HEK293T (cell line): Measurements from ENCODE around the gene THYN1.

Source experiments
- CTCF ChIA-PET: fragments of 350-600 bp; formaldehyde crosslinking; extraction: SDS; loops from one replicate; lab custom pipeline; 2021; ENCODE audit warnings: antibody characterized with exemption, inconsistent platforms; lab: Yijun Ruan, JAX
- POLR2A ChIA-PET: fragments of 350-600 bp; formaldehyde crosslinking; extraction: SDS; loops from one replicate; lab custom pipeline; 2020; ENCODE audit warnings: antibody characterized with exemption, inconsistent platforms; lab: Yijun Ruan, JAX
- DNase-seq: peaks from one replicate; pipeline ENCODE4 v3.0.0; 2012; ENCODE audit warnings: mixed read lengths; ENCODE audit errors: extremely low spot score
- ARNT ChIP-seq: fragments of 450-650 bp; IDR thresholded peaks from 2 replicates; pipeline ENCODE4 v1.6.1; 2017; ENCODE audit warnings: mild to moderate bottlenecking
- BHLHE40 ChIP-seq: fragments of 450-650 bp; IDR thresholded peaks from 2 replicates; pipeline ENCODE4 v1.6.1; 2016; ENCODE audit warnings: mild to moderate bottlenecking, moderate library complexity, borderline replicate concordance
- CTBP1 ChIP-seq: fragments of 450-650 bp; IDR thresholded peaks from 2 replicates; pipeline ENCODE4 v1.6.1; 2016; ENCODE audit warnings: borderline replicate concordance
- ELF4 ChIP-seq: fragments of 450-650 bp; IDR thresholded peaks from 2 replicates; pipeline ENCODE4 v1.6.1; 2017; ENCODE audit warnings: antibody characterized with exemption
- FOXA1 ChIP-seq: fragments of 450-650 bp; IDR thresholded peaks from 2 replicates; pipeline ENCODE4 v1.6.1; 2016; ENCODE audit warnings: mild to moderate bottlenecking
- FOXK2 ChIP-seq: fragments of 450-650 bp; IDR thresholded peaks from 2 replicates; pipeline ENCODE4 v1.6.1; 2016; ENCODE audit warnings: mild to moderate bottlenecking
- FOXM1 ChIP-seq: fragments of 450-650 bp; IDR thresholded peaks from 2 replicates; pipeline ENCODE4 v1.6.1; 2017; ENCODE audit warnings: mild to moderate bottlenecking, borderline replicate concordance
- HDGF ChIP-seq: fragments of 450-650 bp; IDR thresholded peaks from 2 replicates; pipeline ENCODE4 v1.6.1; 2017; ENCODE audit warnings: antibody characterized with exemption, borderline replicate concordance
- L3MBTL2 ChIP-seq: fragments of 450-650 bp; conservative IDR thresholded peaks from 2 replicates; pipeline ENCODE4 v1.6.1; 2016; ENCODE audit warnings: mild to moderate bottlenecking
- LEF1 ChIP-seq: fragments of 450-650 bp; IDR thresholded peaks from 2 replicates; pipeline ENCODE4 v1.6.1; 2017; ENCODE audit warnings: mild to moderate bottlenecking, borderline replicate concordance
- NFRKB ChIP-seq: fragments of 450-650 bp; IDR thresholded peaks from 2 replicates; pipeline ENCODE4 v1.6.1; 2016; ENCODE audit warnings: mild to moderate bottlenecking, moderate library complexity
- SP1 ChIP-seq: fragments of 450-650 bp; IDR thresholded peaks from 2 replicates; pipeline ENCODE4 v1.6.1; 2017
- SUZ12 ChIP-seq: fragments of 450-650 bp; IDR thresholded peaks from 2 replicates; pipeline ENCODE4 v1.6.1; 2016; ENCODE audit warnings: mild to moderate bottlenecking
- TARDBP ChIP-seq: fragments of 450-650 bp; IDR thresholded peaks from 2 replicates; pipeline ENCODE4 v1.6.1; 2016
- ZNF384 ChIP-seq: fragments of 450-650 bp; IDR thresholded peaks from 2 replicates; pipeline ENCODE4 v1.6.1; 2016
- TF ChIP-seq, protein P1 (sequence below): fragments of 450-650 bp; IDR thresholded peaks from 2 replicates; pipeline ENCODE4 v1.6.1; 2016

The THYN1 gene

DNA sequence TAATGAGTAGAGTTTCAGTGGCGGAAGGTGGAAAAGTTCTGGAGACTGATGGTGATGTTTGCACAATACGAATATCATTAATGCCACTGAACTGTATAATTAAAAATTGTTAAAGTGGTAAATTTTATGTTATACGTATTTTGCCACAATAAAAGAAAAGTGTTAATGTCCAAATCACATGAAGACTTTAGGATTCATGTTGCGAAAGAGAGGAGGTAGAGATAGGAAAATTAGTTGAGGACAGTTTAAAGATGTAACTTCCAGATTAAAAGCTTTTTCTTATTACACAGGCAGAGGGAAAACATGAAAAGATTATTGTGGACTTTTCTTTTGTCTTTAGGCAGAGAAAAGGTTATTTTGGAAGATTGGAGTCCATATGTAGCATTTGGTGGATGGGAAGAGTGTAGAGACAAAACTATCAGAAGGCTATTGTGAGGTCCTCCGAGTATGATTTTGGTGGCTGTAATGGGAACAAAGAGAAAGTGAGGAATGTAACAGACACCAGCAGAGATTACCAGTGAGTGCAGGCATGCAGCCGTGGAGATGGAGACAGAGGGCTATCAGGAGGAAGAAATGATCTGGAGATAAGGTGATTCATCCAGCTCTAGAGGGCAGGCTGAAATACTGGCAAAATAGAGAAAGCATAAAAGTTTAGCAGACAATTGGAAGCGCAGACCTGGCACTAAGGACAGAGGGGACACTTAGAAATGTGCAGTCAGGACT lies 16.2 kb downstream of the THYN1 start:
- no peak for DNase-seq
- TF ChIP-seq L3MBTL2 (no peak), SUZ12 (no peak)
- CTCF ChIA-PET, result no interaction called here
- POLR2A ChIA-PET, result no interaction called here

GRCh38 chr11:134235399-134235798 lies 17.8 kb downstream of the THYN1 start:
- DNase-seq, result no peak
- CTCF ChIA-PET, result no interaction called here
- TF ChIP-seq CTBP1 (no peak), FOXA1 (no peak), FOXK2 (no peak), ARNT (no peak), ELF4 (no peak), FOXM1 (no peak), BHLHE40 (no peak), NFRKB (no peak), ZNF384 (no peak), SUZ12 (no peak), L3MBTL2 (no peak), HDGF (no peak), LEF1 (no peak), TARDBP (no peak)
- TF ChIP-seq, protein P1, sequence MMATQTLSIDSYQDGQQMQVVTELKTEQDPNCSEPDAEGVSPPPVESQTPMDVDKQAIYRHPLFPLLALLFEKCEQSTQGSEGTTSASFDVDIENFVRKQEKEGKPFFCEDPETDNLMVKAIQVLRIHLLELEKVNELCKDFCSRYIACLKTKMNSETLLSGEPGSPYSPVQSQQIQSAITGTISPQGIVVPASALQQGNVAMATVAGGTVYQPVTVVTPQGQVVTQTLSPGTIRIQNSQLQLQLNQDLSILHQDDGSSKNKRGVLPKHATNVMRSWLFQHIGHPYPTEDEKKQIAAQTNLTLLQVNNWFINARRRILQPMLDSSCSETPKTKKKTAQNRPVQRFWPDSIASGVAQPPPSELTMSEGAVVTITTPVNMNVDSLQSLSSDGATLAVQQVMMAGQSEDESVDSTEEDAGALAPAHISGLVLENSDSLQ, result no peak
- POLR2A ChIA-PET, result interaction anchor here (2.9 kb wide), 1 partner anchor 11 kb away, joined by 25 read pairs; the partner anchor contains the start of genes NCAPD3 and VPS26B

DNA sequence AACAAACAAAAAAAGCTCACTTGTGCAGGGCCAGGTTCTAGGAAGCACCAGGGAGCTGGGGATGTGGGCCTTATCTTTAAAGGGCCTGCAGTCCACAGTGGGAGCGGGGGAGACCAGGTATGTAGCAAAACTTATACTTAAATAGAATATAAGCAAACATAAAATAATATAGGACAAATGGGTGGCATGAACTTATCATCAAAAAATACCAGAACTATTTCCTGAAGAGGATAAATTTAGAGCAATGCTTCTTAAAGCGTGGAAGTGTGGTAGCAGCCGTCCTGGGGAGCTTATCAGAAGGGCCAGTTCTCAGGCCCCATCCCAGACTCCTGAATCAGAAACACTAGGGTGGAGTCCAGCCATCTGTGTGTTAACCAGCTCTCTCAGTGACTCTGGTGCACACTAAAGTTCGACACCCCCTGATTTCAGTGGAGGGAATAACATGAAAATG lies 19.4 kb downstream of the THYN1 start:
- DNase-seq, result no peak
- ChIA-PET CTCF (no interaction called here), POLR2A (interaction anchor here (2.9 kb wide), 1 partner anchor 9 kb away, joined by 25 read pairs; the partner anchor contains the start of genes NCAPD3 and VPS26B)
- no peak for TF ChIP-seq ARNT
- no peak for TF ChIP-seq HDGF

- ChIA-PET POLR2A (no interaction called here), CTCF (no interaction called here)
- no peak for DNase-seq
- TF ChIP-seq NFRKB (no peak), SUZ12 (no peak), ZNF384 (no peak), SP1 (no peak), ELF4 (no peak), BHLHE40 (no peak), FOXA1 (no peak), TARDBP (no peak), LEF1 (no peak), L3MBTL2 (no peak), FOXK2 (no peak), ARNT (no peak), CTBP1 (no peak), FOXM1 (no peak)
- TF ChIP-seq, protein P1, result no peak
Observed at GRCh38 chr11:134231958-134232659, 21.0 kb downstream of the THYN1 start.

- ChIA-PET POLR2A (no interaction called here), CTCF (no interaction called here)
- TF ChIP-seq ZNF384 (no peak), FOXM1 (no peak), SUZ12 (no peak), ARNT (no peak), LEF1 (no peak), SP1 (no peak), L3MBTL2 (no peak), CTBP1 (no peak), BHLHE40 (no peak)
- TF ChIP-seq, protein P1, result no peak
- no peak for DNase-seq
Observed at GRCh38 chr11:134230339-134230738, 22.8 kb downstream of the THYN1 start.

DNA sequence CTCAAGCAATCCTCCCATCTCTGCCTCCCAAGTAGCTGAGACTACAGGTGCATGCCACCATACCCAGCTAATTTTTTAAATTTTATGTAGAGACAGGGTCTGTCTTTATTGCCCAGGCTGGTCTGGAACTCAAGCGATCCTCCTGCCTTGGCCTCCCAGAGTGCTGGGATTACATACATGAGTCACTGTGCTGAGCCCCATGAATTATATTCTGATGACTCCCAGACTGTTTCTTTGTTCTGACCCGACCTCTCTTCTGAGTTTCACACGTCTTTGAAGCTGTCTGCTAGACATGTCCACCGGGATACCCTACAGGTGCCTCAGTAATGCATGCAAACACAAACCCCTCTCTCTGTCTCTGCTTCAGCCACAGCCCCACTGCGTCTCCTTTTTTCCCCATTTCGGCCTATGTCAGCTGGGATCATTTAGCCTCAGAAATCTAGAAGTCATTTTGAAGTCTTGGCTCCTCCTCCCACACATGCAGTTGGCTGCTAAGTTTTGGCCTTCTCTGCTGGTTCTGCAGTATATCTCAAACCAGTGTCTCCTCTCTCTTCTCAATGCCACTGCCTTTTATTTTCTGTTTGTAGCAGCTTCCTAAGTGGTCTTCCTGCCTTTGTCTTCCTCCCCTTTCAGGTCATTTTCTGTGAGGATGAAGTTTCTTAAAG lies 23.9 kb downstream of the THYN1 start:
- TF ChIP-seq LEF1, result no peak
- no peak for TF ChIP-seq CTBP1
- TF ChIP-seq SP1, result no peak
- no peak for TF ChIP-seq NFRKB
- TF ChIP-seq SUZ12, result no peak
- no peak for TF ChIP-seq TARDBP
- TF ChIP-seq L3MBTL2, result no peak
- ChIA-PET CTCF (no interaction called here), POLR2A (no interaction called here)
- DNase-seq, result no peak
